ENCODE results near the gene NEURL1B.

- TF ChIP-seq POLR2A (IDR thresholded peaks at IDR 0.05) (no peak), CTCF (IDR thresholded peaks at IDR 0.05) (no peak)
Measured at GRCh38 chr5:172705576-172706084, 64.6 kb downstream of the NEURL1B start.

Measured in heart left ventricle (tissue), 13 donors.